GM19467 (cell line): ENCODE results near the gene NSMCE1.
"Not testable (repeated sequence)": the region's sequence is repeated elsewhere in the genome, so short reads cannot be mapped to it uniquely, and the experiment has no call there.

ENCODE experiments used
- ATAC-seq: cut with Tn5 transposase; IDR thresholded peaks from one replicate; pipeline ENCODE4 v1.9.1; 2021; ENCODE audit warnings: mild to moderate bottlenecking, moderate library complexity; ENCODE audit not compliant: unreplicated experiment

NSMCE1 gene

DNA sequence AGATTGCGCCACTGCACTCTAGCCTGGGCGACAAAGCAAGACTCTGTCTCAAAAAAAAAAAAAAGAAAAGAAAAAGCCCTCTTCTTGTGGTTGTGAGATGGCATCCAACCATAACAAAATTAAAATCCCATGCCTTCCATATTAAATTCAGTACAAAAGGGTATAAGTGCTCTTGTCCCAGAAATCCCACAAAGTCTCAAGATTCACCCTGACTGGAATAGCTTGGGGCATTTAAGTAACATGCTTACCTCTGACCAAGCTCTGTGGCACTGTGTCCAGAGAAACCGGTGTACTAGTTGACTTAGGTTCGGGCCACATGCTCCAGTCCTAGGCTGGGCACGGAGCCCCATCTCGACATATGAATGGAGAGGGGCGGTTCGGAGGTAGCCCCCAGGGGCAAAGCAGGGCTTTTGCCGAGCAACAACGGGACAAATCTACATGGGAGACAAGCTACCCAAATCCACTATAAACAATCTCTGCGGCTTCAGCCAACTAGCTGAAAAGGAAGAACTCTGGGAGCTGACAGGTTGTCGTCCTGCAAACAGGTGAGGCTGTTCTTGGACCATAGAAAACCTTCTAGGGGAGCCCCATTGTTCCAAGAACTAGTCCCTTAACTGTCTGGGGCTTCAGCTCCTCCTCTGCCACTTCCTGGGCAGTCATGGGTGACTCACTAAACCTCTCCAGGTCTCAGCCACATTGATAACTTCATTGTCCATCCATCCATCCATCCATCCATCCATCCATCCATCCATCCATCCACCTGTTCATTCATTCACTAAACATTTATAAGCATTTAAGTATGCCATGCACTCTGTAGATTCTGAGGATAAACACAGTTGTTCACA is 34.9 kb upstream of the NSMCE1 start:
- ATAC-seq: no peak

GRCh38 chr16:27302126-27302525 is 33.6 kb upstream of the NSMCE1 start:
- no peak for ATAC-seq

- no peak for ATAC-seq
Observed at GRCh38 chr16:27301236-27301861, 32.8 kb upstream of the NSMCE1 start.

DNA sequence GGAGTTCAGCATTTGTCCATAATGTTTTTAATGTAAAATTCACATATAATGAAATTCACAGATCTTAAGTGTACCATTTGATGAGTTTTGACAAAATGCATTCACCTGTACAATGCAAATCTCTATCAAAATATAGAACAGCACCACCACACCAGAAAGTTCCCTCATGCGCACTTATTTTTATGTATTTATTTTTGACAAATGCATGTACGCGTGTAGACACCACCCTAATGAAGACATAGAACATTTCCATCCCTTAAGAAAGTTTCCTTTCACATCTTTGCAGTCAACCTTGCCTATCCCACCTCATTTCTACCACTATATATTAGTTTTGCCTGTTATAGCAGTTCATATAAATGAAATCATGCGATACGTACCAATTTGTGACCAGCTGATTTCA is 29.6 kb upstream of the NSMCE1 start:
- no peak for ATAC-seq

DNA sequence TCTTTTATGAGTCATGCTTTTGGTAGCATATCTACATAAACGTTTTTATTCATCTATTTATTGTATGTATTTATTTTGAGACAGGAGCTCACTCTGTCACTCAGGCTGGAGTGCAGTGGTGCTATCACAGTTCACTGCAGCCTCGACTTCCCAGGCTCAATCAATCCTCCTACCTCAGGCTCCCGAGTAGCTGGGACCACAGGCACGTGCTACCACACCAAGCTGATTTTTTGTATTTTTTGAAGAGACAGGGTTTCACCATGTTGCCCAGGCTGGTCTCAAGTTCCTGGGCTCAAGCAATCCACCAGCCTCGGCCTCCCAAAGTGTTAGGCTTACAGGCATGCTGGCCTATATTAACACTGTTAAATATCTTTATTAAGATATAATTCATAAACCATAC is 24.8 kb upstream of the NSMCE1 start:
- no peak for ATAC-seq

DNA sequence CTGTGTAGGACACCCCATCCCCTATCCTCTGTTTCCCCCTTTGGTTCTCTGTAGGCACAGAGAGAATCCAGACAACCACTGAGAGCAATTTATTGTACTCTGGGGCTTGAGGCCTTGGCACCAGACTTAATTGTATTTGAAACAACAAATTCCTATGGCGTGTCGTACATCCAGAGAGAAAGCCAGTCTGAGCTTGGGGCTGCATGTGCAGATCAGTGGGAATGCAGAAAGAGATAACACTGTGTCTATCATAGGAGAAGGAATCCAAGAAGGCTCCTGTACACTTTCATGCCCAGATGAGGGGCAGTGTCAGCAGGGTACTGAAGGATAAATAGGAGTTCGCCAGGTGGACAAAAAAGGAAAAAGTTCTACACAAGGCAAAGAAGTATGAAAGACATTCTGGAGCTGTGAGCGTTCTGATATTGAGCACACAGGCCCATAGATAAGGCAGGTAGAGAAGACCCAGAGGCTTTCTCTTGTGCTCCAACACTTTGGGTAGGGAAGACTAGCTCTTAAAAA is 23.2 kb upstream of the NSMCE1 start:
- no peak for ATAC-seq

DNA sequence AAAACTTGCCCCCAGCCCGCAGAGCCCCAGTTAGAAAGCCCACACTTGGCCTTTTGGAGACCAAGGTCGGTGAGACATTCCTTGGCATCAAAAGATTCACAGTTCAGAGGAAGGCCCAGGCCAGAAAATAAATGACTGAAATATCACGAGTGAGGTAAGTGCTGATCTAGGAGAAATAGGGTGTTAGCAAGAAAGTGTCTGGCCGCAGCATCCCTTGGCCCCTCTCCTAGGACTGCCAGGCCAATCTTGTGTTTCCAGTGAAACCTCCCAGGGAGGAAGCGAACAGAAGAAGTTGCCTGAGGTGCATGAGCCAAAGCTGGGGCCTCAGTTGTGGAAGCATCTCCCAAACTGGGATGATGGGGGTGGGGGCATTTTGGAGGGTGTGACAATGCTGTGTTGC is 22.5 kb upstream of the NSMCE1 start:
- no peak for ATAC-seq

- no peak for ATAC-seq
Observed at GRCh38 chr16:27290562-27290961, 22.0 kb upstream of the NSMCE1 start.

DNA sequence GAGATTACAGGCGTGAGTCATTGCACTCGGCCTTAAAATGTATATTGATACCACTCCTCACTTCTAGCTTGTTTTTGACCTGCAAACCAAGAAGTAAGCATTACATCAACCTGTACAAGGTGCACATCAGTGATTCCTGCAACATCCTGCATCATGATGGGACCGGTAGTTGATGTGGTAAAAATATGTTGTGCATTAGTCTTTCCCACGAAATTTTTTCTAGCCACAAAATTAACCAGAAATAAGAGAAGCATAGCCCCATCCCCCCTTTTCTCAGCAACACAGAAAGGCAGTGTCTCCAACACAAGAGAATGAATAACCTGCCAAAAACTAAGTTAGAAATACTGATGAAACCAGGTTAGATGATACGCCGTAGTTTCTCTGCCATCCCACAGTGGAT is 21.1 kb upstream of the NSMCE1 start:
- ATAC-seq: no peak

DNA sequence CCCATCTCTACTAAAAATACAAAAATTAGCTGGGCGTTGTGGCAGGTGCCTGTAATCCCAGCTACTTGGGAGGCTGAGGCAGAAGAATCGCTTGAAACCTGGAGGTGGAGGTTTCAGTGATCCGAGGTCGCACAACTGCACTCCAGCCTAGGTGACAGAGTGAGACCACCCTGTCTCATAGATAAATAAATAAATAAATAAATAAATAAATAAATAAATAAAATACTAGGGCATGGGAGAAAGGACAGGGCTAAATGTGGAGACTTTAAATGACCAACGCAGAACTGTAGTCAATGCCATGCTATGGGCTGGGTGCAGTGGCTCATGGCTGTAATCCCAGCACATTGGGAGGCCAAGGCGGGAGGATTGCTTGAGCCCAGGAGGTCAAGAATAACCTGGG is 19.7 kb upstream of the NSMCE1 start:
- not testable (repeated sequence) for ATAC-seq

GRCh38 chr16:27287887-27288286 is 19.3 kb upstream of the NSMCE1 start:
- no peak for ATAC-seq

GRCh38 chr16:27287051-27287811 is 18.7 kb upstream of the NSMCE1 start:
- no peak for ATAC-seq

DNA sequence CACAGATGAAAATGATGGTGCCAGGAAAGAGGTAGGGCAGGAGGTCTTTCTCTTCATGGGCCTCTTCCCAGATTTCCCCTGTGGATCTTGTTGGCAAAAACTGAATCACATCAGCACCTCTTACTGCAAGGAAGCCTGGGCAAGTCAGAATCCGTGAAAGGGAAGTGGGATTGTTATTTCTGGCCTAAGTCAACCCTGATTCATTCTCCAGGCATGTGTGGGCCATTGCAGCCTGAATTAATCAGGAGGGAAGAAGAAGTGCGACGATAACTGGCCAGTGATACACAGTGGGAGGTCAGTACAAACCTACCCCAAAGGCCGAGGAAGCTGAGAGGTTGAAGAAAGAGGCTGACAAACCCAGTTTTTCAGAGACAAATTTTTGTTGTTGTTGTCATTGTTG is 17.9 kb upstream of the NSMCE1 start:
- ATAC-seq: no peak

- no peak for ATAC-seq
Observed at GRCh38 chr16:27285676-27286196, 17.2 kb upstream of the NSMCE1 start.

DNA sequence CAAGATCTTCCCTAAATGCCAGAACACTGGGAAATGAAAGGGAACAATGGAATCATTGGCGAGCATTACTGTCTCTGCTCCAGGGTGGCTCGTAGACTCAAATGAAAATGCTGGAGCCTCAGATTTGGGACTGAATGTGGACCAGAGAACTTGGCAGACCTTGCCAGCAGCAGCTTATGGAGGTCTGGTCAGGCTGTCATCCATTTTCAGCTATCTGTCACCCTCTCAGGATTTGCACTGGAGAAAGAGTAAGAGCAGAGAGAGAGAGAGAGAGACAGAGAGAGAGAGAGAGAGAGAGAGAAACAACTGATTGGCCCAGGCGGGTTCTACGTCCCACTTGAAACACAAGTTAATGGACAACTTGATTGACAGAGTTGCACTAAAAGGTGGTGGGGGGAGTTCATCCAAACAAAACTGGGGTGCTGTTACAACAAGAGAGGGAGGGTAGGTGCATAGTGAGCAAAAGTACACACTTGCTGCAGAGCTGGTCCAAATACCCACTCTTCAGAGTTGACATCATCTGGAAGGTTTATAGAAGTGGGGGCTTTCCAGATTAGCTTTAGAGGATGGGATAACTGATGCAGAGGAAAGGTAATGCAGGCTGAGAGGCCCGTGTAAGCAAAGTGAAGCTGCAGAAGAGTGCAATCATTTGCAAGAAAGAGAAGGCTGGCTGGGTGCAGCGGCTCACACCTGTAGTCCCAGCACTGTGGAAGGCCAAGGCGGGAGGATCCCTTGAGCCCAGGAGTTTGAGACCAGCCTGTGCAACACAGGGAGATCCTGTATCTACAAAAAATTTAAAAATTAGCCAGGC is 16.5 kb upstream of the NSMCE1 start:
- no peak for ATAC-seq

- ATAC-seq: no peak
Observed at GRCh38 chr16:27281243-27281642, 12.7 kb upstream of the NSMCE1 start.

DNA sequence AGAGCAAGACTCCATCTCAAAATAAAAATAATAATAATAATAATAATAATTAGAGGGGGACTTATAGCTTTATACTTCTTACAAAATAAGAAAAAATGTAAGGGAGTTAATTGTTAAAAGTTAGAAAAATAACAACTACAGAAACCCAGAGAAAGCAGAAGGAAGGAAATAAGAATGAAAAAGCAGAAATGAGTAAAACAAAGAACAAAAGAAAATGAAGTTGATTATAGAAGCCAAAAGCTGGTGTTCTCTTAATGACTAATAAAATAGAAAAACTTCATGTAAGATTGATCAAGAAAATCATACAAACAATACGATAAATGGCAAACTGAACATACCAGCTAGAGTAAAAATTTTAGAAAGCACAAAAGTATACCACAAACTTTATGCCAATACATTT is 6.8 kb upstream of the NSMCE1 start:
- no peak for ATAC-seq

GRCh38 chr16:27274424-27274874 is 5.9 kb upstream of the NSMCE1 start:
- not testable (repeated sequence) for ATAC-seq

DNA sequence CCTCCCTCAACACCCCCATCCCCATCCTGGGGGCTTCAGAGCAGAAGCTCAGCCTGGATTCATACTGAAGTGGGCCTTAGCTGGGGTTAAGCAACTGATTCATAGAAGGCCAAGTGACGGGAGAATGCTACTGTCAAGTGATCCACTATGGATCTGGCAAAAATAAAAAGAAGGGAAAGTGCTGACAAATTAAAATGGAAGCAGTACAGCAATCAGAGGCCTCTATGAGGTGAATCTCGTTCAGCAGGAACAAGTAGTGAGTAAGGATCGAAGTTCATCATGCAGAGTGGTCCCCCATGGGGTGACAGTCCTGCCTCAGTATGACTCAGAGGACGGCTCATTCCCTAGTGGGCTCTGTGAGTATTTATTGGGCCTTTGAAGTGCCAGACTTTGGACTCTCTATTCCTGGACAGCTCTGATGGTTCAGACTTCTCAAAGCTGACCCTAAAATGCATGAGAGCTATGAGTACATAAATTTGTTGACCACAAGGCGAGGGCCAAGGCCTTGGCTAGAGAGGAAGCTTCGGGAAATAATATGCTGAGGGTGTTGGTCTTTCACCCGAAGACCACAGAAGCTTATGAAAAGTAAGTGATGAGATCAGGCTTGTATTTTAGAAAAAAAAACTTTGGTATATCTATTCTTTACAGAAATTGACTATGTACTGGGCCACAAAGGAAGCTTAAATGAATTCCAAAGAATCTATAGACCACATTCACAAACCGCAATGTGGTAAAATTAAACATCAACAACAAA is 5.3 kb upstream of the NSMCE1 start:
- ATAC-seq: no peak

GRCh38 chr16:27273330-27273669 is 4.7 kb upstream of the NSMCE1 start:
- no peak for ATAC-seq
